DMS114 treated with DMSO at 0.1 percent for 48 hours (cell line): ENCODE results near the gene FANCC.
"Not testable (repeated sequence)": the region's sequence is repeated elsewhere in the genome, so short reads cannot be mapped to it uniquely, and the experiment has no call there.

Source experiments
- DNase-seq: peaks from one replicate; lab custom pipeline; 2025; ENCODE audit not compliant: unreplicated experiment; lab: John Stamatoyannopoulos, UW

The FANCC gene

GRCh38 chr9:95284162-95285080, 33.1 kb downstream of the FANCC start:
- DNase-seq = no peak

- no peak for DNase-seq
Measured at GRCh38 chr9:95283673-95284072, 33.8 kb downstream of the FANCC start.

- DNase-seq = no peak
Measured at GRCh38 chr9:95282332-95282731, 35.2 kb downstream of the FANCC start.

- no peak for DNase-seq
Measured at GRCh38 chr9:95280745-95281144, 36.8 kb downstream of the FANCC start.

- no peak for DNase-seq
Measured at GRCh38 chr9:95277509-95277908, 40.0 kb downstream of the FANCC start.

DNA sequence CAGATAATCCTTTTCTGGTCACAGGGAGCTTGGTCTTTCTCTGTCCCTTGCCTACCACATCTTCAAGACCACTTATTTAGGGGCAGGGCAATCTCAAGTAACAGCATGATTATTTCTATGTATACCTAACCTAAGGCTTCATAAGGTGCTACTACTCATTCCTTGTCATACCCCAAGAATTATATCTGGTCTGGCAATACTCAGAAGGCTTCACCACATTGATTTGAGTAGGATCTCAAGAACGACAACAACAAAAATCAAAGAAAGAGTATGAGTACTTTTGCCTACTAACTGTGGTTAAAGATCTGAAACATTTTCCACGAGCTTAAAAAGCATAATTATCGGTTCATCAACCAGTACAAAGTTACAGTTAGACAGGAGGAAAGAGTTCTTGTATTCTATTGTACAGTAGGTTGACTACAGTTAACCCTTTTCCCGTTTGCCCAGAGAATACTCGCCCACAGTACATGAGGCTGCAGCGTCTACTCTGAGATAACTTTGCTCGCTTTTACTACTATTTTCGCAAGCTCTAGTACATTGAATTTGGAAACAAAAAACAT, 41.0 kb downstream of the FANCC start:
- DNase-seq = no peak

- DNase-seq = not testable (repeated sequence)
Measured at GRCh38 chr9:95274160-95274559, 43.3 kb downstream of the FANCC start.

DNA sequence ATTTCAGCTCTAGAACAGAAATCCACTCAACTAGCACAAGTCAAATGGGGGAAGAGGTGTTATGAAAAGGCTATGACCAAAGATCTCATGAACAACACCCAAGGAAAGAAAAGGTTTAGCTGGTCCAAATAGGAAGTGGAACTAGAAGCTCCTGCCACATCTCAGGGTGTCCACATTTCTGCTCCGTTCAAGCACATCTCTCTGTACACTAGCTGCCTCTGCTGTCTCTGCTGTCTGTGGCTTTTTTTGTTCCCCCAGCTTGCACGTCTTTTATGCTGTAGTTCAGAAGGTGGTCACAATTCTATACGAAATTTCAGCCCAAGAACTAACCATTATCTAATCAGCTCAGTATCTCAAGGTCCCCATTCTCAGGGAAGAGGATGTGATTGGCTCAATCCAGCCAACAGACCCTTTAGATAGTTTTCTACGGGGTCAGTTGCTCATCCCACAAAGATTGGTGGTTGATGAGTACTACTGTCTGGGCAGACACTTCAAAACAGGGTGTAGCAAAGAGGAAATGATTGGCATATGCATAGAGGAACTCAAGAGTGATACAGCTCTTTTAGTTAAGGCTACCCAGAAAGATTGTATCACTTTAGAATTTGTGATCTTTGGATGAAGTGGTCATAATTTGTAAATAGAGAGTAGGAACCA, 44.0 kb downstream of the FANCC start:
- no peak for DNase-seq

- no peak for DNase-seq
Measured at GRCh38 chr9:95272830-95273229, 44.7 kb downstream of the FANCC start.

DNA sequence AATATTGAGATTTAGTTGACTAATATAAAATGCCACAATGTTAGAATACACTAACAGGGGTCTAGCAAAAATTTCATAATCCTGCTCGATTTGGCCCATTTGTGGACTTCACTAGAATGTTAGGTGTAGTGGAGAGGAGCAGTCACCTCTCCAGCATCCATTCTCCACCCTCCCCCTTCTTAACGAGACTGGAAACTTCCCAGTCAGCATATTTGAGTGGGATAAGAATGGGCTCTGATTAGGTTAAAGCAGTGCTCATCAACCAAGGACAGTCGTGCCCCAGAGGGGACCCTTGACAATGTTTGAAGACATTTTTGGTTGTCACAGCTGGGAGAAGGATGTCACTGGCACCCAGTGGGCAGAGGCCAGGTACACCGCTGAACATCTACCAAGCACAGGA, 46.7 kb downstream of the FANCC start:
- no peak for DNase-seq

DNA sequence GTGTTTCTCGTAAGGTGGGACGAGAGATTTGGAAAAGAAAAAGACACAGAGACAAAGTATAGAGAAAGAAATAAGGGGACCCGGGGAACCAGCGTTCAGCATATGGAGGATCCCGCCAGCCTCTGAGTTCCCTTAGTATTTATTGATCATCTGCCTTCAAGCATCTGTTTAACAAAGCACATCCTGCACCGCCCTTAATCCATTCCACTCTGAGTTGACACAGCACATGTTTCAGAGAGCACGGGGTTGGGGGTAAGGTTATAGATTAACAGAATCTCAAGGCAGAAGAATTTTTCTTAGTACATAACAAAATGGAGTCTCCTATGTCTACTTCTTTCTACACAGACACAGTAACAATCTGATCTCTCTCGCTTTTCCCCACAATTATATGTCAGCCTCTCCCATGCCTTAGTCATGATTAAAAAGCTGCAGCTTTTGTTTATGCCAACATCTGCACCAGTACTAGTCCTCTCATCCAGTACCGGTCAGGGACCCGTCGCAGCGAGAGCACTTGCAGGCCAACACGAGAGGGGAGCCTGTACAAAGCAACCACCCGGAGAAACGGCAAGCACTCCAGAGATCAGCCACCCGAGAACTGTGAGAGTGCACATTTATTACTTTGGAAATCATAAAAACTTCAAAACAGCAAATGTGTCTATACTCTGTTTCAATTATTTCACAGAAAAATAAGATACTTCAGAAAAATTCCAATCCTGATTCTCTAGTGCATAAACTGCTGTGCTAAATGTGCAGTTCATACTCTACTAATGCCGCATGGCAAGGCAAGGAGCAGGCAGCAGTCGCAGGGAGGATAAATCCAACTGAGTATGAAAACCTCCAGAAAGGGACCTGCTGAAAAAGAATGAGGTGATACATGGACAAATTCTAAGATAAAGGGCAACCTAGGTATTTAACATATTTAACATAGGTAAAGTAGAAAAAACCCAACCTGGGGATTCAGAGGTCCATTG, 47.4 kb downstream of the FANCC start:
- not testable (repeated sequence) for DNase-seq

GRCh38 chr9:95268681-95269080, 48.8 kb downstream of the FANCC start:
- DNase-seq = no peak

DNA sequence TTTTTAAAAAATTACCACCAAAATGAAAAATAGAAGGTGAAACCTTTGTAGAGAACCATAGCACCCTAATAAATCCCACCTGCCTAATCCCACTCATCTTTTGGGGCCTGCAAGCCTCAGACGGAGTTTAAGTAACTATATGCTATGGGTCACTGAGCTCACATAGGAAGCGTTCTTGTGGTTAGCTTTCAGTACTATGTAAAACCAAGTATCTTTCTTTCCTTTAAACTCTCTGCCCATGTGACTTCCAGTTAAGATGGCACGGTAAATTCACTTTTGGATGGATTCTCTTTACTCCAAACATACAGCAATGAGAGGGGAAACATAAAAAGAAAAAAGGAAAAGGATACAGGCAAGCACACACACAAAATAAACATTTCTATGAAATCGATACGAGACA, 50.9 kb downstream of the FANCC start:
- DNase-seq = no peak

GRCh38 chr9:95265960-95266359, 51.5 kb downstream of the FANCC start:
- no peak for DNase-seq

DNA sequence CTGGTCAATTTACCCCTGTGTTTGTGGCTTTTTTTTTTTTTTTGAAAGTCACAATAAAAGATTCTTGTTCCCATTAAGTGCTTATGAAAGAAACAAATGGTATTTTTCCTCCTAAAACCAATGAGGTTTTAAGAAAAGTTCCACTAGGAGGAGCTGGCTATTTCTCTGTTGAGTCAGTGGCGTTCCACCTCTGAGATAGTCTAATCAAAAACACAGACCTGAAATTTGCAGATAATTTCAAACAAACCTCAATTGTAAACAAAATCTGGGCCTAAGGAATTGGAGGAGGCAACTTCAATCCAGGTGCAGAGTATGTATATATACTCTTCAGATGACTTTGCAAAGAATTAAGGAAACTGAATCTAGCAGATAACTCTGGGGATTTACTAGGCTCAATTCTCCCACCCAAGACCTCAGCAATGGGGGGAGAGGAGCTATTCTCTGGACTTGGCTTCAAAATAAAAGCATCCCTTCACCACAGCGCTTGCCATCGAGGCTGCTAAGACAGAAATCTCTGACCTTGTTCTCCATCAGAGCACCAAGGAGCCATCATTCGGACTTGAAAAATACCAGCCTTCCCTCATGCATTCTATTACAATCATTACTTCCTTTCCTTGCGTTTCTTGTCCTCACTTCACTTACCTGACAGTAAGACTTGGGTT, 52.4 kb downstream of the FANCC start:
- DNase-seq = no peak

- no peak for DNase-seq
Measured at GRCh38 chr9:95261890-95262289, 55.6 kb downstream of the FANCC start.

- no peak for DNase-seq
Measured at GRCh38 chr9:95250462-95251221, 66.9 kb downstream of the FANCC start.

DNA sequence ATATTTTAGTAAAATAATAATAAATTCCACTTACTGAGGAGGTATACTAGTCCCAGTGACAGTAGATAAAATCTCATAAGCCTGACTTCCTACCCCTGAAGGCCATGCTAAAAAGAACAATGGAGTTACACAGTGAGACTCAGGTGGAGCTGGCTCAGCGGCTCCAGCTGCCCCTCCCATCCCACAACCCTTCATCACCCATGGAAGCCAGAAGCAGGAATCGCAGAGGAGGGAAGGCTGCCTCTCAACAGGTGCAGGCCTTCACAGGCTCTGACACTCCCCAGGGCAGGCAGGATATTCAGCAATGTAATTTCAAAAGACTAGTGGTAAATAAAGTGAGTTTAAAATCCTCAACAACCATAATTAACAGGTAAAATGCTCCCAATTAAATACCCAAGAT, 67.5 kb downstream of the FANCC start:
- no peak for DNase-seq

GRCh38 chr9:95246547-95246946, 71.0 kb downstream of the FANCC start:
- DNase-seq = no peak

DNA sequence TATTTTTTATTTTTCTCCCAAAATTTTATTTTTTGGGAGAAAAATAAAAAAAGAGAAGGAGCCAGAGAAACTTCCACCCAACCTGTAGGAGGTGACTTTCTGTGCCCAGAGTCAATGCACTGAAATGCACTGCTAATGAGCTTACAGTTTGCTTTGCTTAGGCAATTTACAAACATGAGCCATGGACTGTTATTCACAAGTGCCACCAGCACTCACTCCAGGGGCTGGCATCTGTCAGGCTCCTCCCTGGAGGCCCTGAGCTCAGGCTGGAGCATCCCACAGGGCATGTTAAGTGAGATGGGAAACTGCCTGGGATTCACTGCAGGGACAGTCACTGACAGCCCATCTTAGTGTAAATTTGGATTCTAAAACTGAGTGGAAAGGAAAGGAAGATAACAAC, 74.9 kb downstream of the FANCC start:
- DNase-seq = no peak
